ENCODE data around the gene NOTCH2. TPM values are rescaled to one million over a fixed set of nuclear protein-coding genes. Genes with fewer than 3 reads are reported as not detected.
"Not testable (repeated sequence)": the region's sequence is repeated elsewhere in the genome, so short reads cannot be mapped to it uniquely, and the experiment has no call there.

NOTCH2 gene
- polyA plus RNA-seq (22.5 to 36.9 TPM (median 24.3 TPM) in 3 replicates), polyA minus RNA-seq (199 to 228 TPM (median 207 TPM) in 3 replicates)
- polyA plus RNA-seq (2011; ENCODE audit: low read depth), result 10.7 TPM
- polyA plus RNA-seq (2011; cell fraction: cytosol; rRNA removed), result 8.8 and 14.6 TPM in 2 replicates
- 109 and 128 TPM in 2 replicates for polyA plus RNA-seq (2011; cell fraction: nucleus; rRNA removed)
- 33.3 and 35.6 TPM in 2 replicates for polyA plus RNA-seq (2012; ENCODE audit: low replicate concordance)
- polyA minus RNA-seq (2011; cell fraction: cytosol; rRNA and poly(A)+ RNA removed), result 38.2 TPM
- polyA minus RNA-seq (2011; cell fraction: nucleus; rRNA and poly(A)+ RNA removed), result 257 and 427 TPM in 2 replicates

GRCh38 chr1:120069067-120069919 lies at the start of gene NOTCH2:
Gene NOTCH2 (minus strand): TSS chr1:120069662. CDS start chr1:120069406, 256 bp downstream.
- Histone ChIP-seq H3K9ac (ENCODE audit: control insufficient read depth, extremely low read depth, insufficient read depth, low read length) (peak within 1 kb of the TSS; percentile 52), H3K4me3 (ENCODE audit: control insufficient read depth in 2 of 3, extremely low read depth in 1 of 3, insufficient read depth in 2 of 3, low read depth in 1 of 3, low read length in 3 of 3) (peak within 1 kb of the TSS in 2 of 3 experiments; percentile 22 to 48)
- H3K9me1 ChIP-seq (ENCODE audit: control insufficient read depth, extremely low read depth, insufficient read depth, low read length); H3K9me3 ChIP-seq (ENCODE audit: control insufficient read depth, low read depth, low read length); H3K27me3 ChIP-seq (ENCODE audit: control insufficient read depth, extremely low read depth, insufficient read depth, low read length); H3K79me2 ChIP-seq (ENCODE audit: control insufficient read depth, insufficient read depth, low read length); DNase-seq (ENCODE audit: low read depth, low spot score); H3K4me1 ChIP-seq (ENCODE audit: control insufficient read depth, extremely low read depth, insufficient read depth, low read length); FAIRE-seq; H2AFZ ChIP-seq (ENCODE audit: control insufficient read depth, low read length); H3K4me2 ChIP-seq (ENCODE audit: control insufficient read depth, extremely low read depth, insufficient read depth, low read depth, low read length); dilution Hi-C loops (cut with MboI; ENCODE audit: extremely low pct_ligation_motif_present, low sequenced_read_pairs); H3K27ac ChIP-seq (ENCODE audit: control insufficient read depth, insufficient read depth, low read length); H3K36me3 ChIP-seq (ENCODE audit: control insufficient read depth in 2 of 2, extremely low read depth in 1 of 2, insufficient read depth in 2 of 2, low read length in 2 of 2); H4K20me1 ChIP-seq (ENCODE audit: control insufficient read depth, extremely low read depth, insufficient read depth, low read length): not testable (repeated sequence)

- H3K27me3 ChIP-seq (ENCODE audit: control insufficient read depth, extremely low read depth, insufficient read depth, low read length); H3K9me3 ChIP-seq (ENCODE audit: control insufficient read depth, low read depth, low read length); H4K20me1 ChIP-seq (ENCODE audit: control insufficient read depth, extremely low read depth, insufficient read depth, low read length); FAIRE-seq; H3K9me1 ChIP-seq (ENCODE audit: control insufficient read depth, extremely low read depth, insufficient read depth, low read length); H3K27ac ChIP-seq (ENCODE audit: control insufficient read depth, insufficient read depth, low read length); H3K4me2 ChIP-seq (ENCODE audit: control insufficient read depth, extremely low read depth, insufficient read depth, low read depth, low read length); DNase-seq (ENCODE audit: low read depth, low spot score); H3K4me1 ChIP-seq (ENCODE audit: control insufficient read depth, extremely low read depth, insufficient read depth, low read length); H3K4me3 ChIP-seq (ENCODE audit: control insufficient read depth in 2 of 3, extremely low read depth in 1 of 3, insufficient read depth in 2 of 3, low read depth in 1 of 3, low read length in 3 of 3); H3K9ac ChIP-seq (ENCODE audit: control insufficient read depth, extremely low read depth, insufficient read depth, low read length); dilution Hi-C loops (cut with MboI; ENCODE audit: extremely low pct_ligation_motif_present, low sequenced_read_pairs); H3K36me3 ChIP-seq (ENCODE audit: control insufficient read depth in 2 of 2, extremely low read depth in 1 of 2, insufficient read depth in 2 of 2, low read length in 2 of 2); H3K79me2 ChIP-seq (ENCODE audit: control insufficient read depth, insufficient read depth, low read length); H2AFZ ChIP-seq (ENCODE audit: control insufficient read depth, low read length): not testable (repeated sequence)
Observed at GRCh38 chr1:120117371-120118177, 48.1 kb upstream of the NOTCH2 start.

- FAIRE-seq; DNase-seq (ENCODE audit: low read depth, low spot score): not testable (repeated sequence)
Observed at GRCh38 chr1:120116094-120116493, 46.6 kb upstream of the NOTCH2 start.

GRCh38 chr1:120113134-120113533 lies 43.7 kb upstream of the NOTCH2 start:
- FAIRE-seq; H3K4me2 ChIP-seq (ENCODE audit: control insufficient read depth, extremely low read depth, insufficient read depth, low read depth, low read length); H3K4me3 ChIP-seq (ENCODE audit: control insufficient read depth in 2 of 3, extremely low read depth in 1 of 3, insufficient read depth in 2 of 3, low read depth in 1 of 3, low read length in 3 of 3); H4K20me1 ChIP-seq (ENCODE audit: control insufficient read depth, extremely low read depth, insufficient read depth, low read length); dilution Hi-C loops (cut with MboI; ENCODE audit: extremely low pct_ligation_motif_present, low sequenced_read_pairs); H3K79me2 ChIP-seq (ENCODE audit: control insufficient read depth, insufficient read depth, low read length); H2AFZ ChIP-seq (ENCODE audit: control insufficient read depth, low read length); H3K9me3 ChIP-seq (ENCODE audit: control insufficient read depth, low read depth, low read length); H3K9me1 ChIP-seq (ENCODE audit: control insufficient read depth, extremely low read depth, insufficient read depth, low read length); H3K36me3 ChIP-seq (ENCODE audit: control insufficient read depth in 2 of 2, extremely low read depth in 1 of 2, insufficient read depth in 2 of 2, low read length in 2 of 2); H3K27ac ChIP-seq (ENCODE audit: control insufficient read depth, insufficient read depth, low read length); H3K4me1 ChIP-seq (ENCODE audit: control insufficient read depth, extremely low read depth, insufficient read depth, low read length); DNase-seq (ENCODE audit: low read depth, low spot score); H3K9ac ChIP-seq (ENCODE audit: control insufficient read depth, extremely low read depth, insufficient read depth, low read length); H3K27me3 ChIP-seq (ENCODE audit: control insufficient read depth, extremely low read depth, insufficient read depth, low read length): not testable (repeated sequence)

More at GRCh38 chr1:120116094-120116493, 46.6 kb upstream of the NOTCH2 start:
- H3K4me2 ChIP-seq (ENCODE audit: control insufficient read depth, extremely low read depth, insufficient read depth, low read depth, low read length); H3K4me3 ChIP-seq (ENCODE audit: control insufficient read depth in 2 of 3, extremely low read depth in 1 of 3, insufficient read depth in 2 of 3, low read depth in 1 of 3, low read length in 3 of 3); H3K27ac ChIP-seq (ENCODE audit: control insufficient read depth, insufficient read depth, low read length); H2AFZ ChIP-seq (ENCODE audit: control insufficient read depth, low read length); H3K36me3 ChIP-seq (ENCODE audit: control insufficient read depth in 2 of 2, extremely low read depth in 1 of 2, insufficient read depth in 2 of 2, low read length in 2 of 2); H4K20me1 ChIP-seq (ENCODE audit: control insufficient read depth, extremely low read depth, insufficient read depth, low read length); H3K27me3 ChIP-seq (ENCODE audit: control insufficient read depth, extremely low read depth, insufficient read depth, low read length); H3K79me2 ChIP-seq (ENCODE audit: control insufficient read depth, insufficient read depth, low read length); H3K4me1 ChIP-seq (ENCODE audit: control insufficient read depth, extremely low read depth, insufficient read depth, low read length); H3K9ac ChIP-seq (ENCODE audit: control insufficient read depth, extremely low read depth, insufficient read depth, low read length); dilution Hi-C loops (cut with MboI; ENCODE audit: extremely low pct_ligation_motif_present, low sequenced_read_pairs); H3K9me1 ChIP-seq (ENCODE audit: control insufficient read depth, extremely low read depth, insufficient read depth, low read length); H3K9me3 ChIP-seq (ENCODE audit: control insufficient read depth, low read depth, low read length): not testable (repeated sequence)
